Glutamatergic neuron (in vitro differentiated cells): Measurements from ENCODE around the gene TRABD. TPM values are rescaled to one million over a fixed set of nuclear protein-coding genes. Genes with fewer than 3 reads are reported as not detected.
A peak's percentile ranks its signal among the peaks of the same experiment; 100 is the strongest.

Source experiments
- DNase-seq: peaks from one replicate; pipeline ENCODE4 v3.0.0; 2022
- H3K27ac Mint-ChIP-seq: one replicate; pipeline ENCODE4 v1.8.0; 2020; ENCODE audit warnings: mild to moderate bottlenecking, mixed read lengths, inconsistent platforms; ENCODE audit not compliant: unreplicated experiment
- H3K27me3 Mint-ChIP-seq: one replicate; pipeline ENCODE4 v1.8.0; 2020; ENCODE audit warnings: mild to moderate bottlenecking, moderate library complexity, mixed read lengths, inconsistent platforms; ENCODE audit not compliant: unreplicated experiment
- H3K36me3 Mint-ChIP-seq: one replicate; pipeline ENCODE4 v1.8.0; 2020; ENCODE audit warnings: mild to moderate bottlenecking, mixed read lengths, inconsistent platforms; ENCODE audit not compliant: unreplicated experiment
- H3K4me1 Mint-ChIP-seq: one replicate; pipeline ENCODE4 v1.8.0; 2020; ENCODE audit warnings: mild to moderate bottlenecking, low read depth, mixed read lengths, inconsistent platforms; ENCODE audit not compliant: unreplicated experiment
- H3K4me3 Mint-ChIP-seq: one replicate; pipeline ENCODE4 v1.8.0; 2020; ENCODE audit warnings: mild to moderate bottlenecking, mixed read lengths, inconsistent platforms; ENCODE audit not compliant: unreplicated experiment
- H3K9me3 Mint-ChIP-seq: one replicate; pipeline ENCODE4 v1.8.0; 2020; ENCODE audit warnings: mild to moderate bottlenecking, moderate library complexity, mixed read lengths, inconsistent platforms; ENCODE audit not compliant: unreplicated experiment
- CTCF ChIP-seq: fragments of 200-600 bp; sonication (generic); IDR thresholded peaks from one replicate; pipeline ENCODE4 v1.5.0; 2021; ENCODE audit not compliant: partially characterized antibody, unreplicated experiment
- total RNA-seq: library from RNA; stranded (reverse); fragmentation: NEBNext Ultra II Directional; extraction: Animal tissue kit (Norgen Biotek cat#: 25700); gene quantifications from one replicate; pipeline ENCODE4 v1.2.1, GENCODE V29; 2021; ENCODE audit not compliant: unreplicated experiment

Gene TRABD
- total RNA-seq, 1 donor from 2014 or later: 31.3 TPM

- peaks cover 13% of the 10 kb centered on the region for H3K4me1 Mint-ChIP-seq
- no peak for TF ChIP-seq CTCF
- H3K9me3 Mint-ChIP-seq: peaks cover 8% of the 10 kb centered on the region
- H3K27ac Mint-ChIP-seq: no peak overlapping the region
- no peaks in the 10 kb centered on the region for H3K36me3 Mint-ChIP-seq
- no peak overlapping the region for H3K4me3 Mint-ChIP-seq
- peaks cover 6% of the 10 kb centered on the region for H3K27me3 Mint-ChIP-seq
- DNase-seq: no peak
Measured at GRCh38 chr22:50190182-50190940, 4.6 kb downstream of the TRABD start.

- Mint-ChIP-seq H3K9me3 (peaks cover 8% of the 10 kb centered on the region), H3K27me3 (peaks cover 4% of the 10 kb centered on the region), H3K27ac (peak overlapping the region; percentile 33)
Measured at GRCh38 chr22:50190941-50191741, 5.4 kb downstream of the TRABD start.

GRCh38 chr22:50192436-50193204, 6.9 kb downstream of the TRABD start:
- Mint-ChIP-seq H3K9me3 (peaks cover 3% of the 10 kb centered on the region), H3K36me3 (no peaks in the 10 kb centered on the region), H3K4me3 (peak overlapping the region; percentile 55), H3K27ac (peak overlapping the region; percentile 55), H3K27me3 (peaks cover 4% of the 10 kb centered on the region), H3K4me1 (peaks cover 11% of the 10 kb centered on the region)
- no peak for TF ChIP-seq CTCF
- no peak for DNase-seq

More at GRCh38 chr22:50190941-50191741, 5.4 kb downstream of the TRABD start:
- no peak for DNase-seq
- TF ChIP-seq CTCF: no peak
- Mint-ChIP-seq H3K4me1 (peaks cover 13% of the 10 kb centered on the region), H3K36me3 (no peaks in the 10 kb centered on the region), H3K4me3 (peak overlapping the region; percentile 34)

GRCh38 chr22:50193621-50194020, 7.9 kb downstream of the TRABD start:
- no peak for DNase-seq
- TF ChIP-seq CTCF: no peak
- Mint-ChIP-seq H3K4me1 (peaks cover 11% of the 10 kb centered on the region), H3K27me3 (peaks cover 5% of the 10 kb centered on the region), H3K9me3 (peaks cover 3% of the 10 kb centered on the region), H3K36me3 (no peaks in the 10 kb centered on the region), H3K27ac (no peak overlapping the region), H3K4me3 (no peak overlapping the region)
